Activated naive CD8-positive, alpha-beta T cell treated with anti-CD3 and anti-CD28 coated beads, Interleukin-2, amount 10 ng/mL, durations not matched to agents 7 days and 5 days (primary cell): ENCODE measurements around the gene WDR41. TPM values are rescaled to one million over a fixed set of nuclear protein-coding genes. Genes with fewer than 3 reads are reported as not detected.

Experiments used
- ATAC-seq: fragments of 150-1000 bp; cut with Tn5 transposase; one replicate; pipeline ENCODE4 v1.10.0; 2021; ENCODE audit warnings: low read depth, moderate library complexity
- POLR2A ChIA-PET: fragments of 350-600 bp; sonication (Branson Sonifier 250); formaldehyde crosslinking; loops from one replicate; lab custom pipeline; 2021; ENCODE audit warnings: antibody characterized with exemption; lab: Charles Lee
- DNase-seq: peaks from one replicate; pipeline ENCODE4 v3.0.0; 2021
- H3K27ac Mint-ChIP-seq: one replicate; pipeline ENCODE4 v1.8.0; 2022; ENCODE audit warnings: mild to moderate bottlenecking, mixed read lengths
- H3K27me3 Mint-ChIP-seq: one replicate; pipeline ENCODE4 v1.8.0; 2022; ENCODE audit warnings: mild to moderate bottlenecking, moderate library complexity, mixed read lengths
- H3K36me3 Mint-ChIP-seq: one replicate; pipeline ENCODE4 v1.8.0; 2021; ENCODE audit warnings: mild to moderate bottlenecking, mixed read lengths
- H3K4me1 Mint-ChIP-seq: one replicate; pipeline ENCODE4 v1.8.0; 2021; ENCODE audit warnings: mixed read lengths
- H3K4me3 Mint-ChIP-seq: one replicate; pipeline ENCODE4 v1.8.0; 2022; ENCODE audit warnings: mild to moderate bottlenecking, moderate library complexity, mixed read lengths
- H3K9me3 Mint-ChIP-seq: one replicate; pipeline ENCODE4 v1.8.0; 2021; ENCODE audit warnings: mixed read lengths
- total RNA-seq, 2 experiments: library from RNA; stranded (reverse); gene quantifications; one replicate each; pipeline ENCODE4 v1.2.3, GENCODE V29; 2021

The WDR41 gene
- total RNA-seq, 2 experiments from 2014 or later = 22.4 to 29.2 TPM

DNA sequence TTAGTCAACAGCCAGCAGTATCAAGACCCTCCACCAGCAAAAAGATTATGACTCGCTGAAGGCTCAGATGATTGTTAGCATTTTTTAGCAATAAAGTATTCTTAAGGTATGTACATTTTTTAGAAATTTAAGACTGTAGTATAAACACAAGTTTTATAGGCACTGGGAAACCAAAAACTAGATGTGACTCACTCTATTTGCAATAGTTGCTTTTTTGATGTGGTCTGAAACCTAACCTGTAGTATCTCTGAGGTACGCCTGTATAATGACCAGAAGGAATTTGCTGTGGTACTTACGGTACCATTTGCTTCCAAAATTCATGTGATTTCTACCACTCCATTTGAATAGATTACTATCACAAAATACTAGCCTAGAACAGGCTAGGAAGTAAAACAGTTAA is 60.8 kb downstream of the WDR41 start:
- no peak for DNase-seq
- no peaks in the 10 kb centered on the region for H3K27me3 Mint-ChIP-seq
- H3K9me3 Mint-ChIP-seq = no peaks in the 10 kb centered on the region
- peaks cover 27% of the 10 kb centered on the region for H3K36me3 Mint-ChIP-seq
- ATAC-seq = no peak
- no peak overlapping the region for H3K27ac Mint-ChIP-seq
- peaks cover 10% of the 10 kb centered on the region for H3K4me1 Mint-ChIP-seq
- no peak overlapping the region for H3K4me3 Mint-ChIP-seq
- POLR2A ChIA-PET = no interaction called here

- POLR2A ChIA-PET = no interaction called here
- no peaks in the 10 kb centered on the region for H3K9me3 Mint-ChIP-seq
- DNase-seq (no peak), ATAC-seq (no peak)
- H3K27me3 Mint-ChIP-seq = no peaks in the 10 kb centered on the region
- H3K36me3 Mint-ChIP-seq = peaks cover 27% of the 10 kb centered on the region
- H3K27ac Mint-ChIP-seq = no peak overlapping the region
- no peak overlapping the region for H3K4me3 Mint-ChIP-seq
- H3K4me1 Mint-ChIP-seq = peaks cover 10% of the 10 kb centered on the region
Measured at GRCh38 chr5:77430726-77431125, 61.4 kb downstream of the WDR41 start.

DNA sequence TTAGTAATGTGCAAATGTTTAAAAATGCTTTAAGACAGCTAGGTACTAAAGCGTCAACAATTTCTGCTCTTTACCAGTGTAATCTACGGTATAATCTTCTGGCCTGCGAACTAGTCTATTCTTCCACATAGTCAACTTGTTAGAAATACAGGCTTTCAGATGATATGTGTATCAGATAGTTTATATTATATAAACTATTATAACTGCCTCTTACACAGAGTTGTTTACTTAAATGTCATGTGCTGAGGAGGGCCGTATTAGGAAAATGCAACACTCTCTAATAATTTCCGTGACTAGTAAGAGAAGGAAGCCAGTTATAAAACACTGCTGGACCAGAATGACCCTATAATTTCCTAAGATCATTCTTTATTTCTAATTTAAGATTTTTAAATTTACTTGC is 63.6 kb downstream of the WDR41 start:
- Mint-ChIP-seq H3K9me3 (no peaks in the 10 kb centered on the region), H3K36me3 (peaks cover 21% of the 10 kb centered on the region), H3K27me3 (no peaks in the 10 kb centered on the region), H3K27ac (no peak overlapping the region), H3K4me3 (no peak overlapping the region), H3K4me1 (peaks cover 10% of the 10 kb centered on the region)
- no peak for ATAC-seq
- DNase-seq = no peak
- POLR2A ChIA-PET = no interaction called here

DNA sequence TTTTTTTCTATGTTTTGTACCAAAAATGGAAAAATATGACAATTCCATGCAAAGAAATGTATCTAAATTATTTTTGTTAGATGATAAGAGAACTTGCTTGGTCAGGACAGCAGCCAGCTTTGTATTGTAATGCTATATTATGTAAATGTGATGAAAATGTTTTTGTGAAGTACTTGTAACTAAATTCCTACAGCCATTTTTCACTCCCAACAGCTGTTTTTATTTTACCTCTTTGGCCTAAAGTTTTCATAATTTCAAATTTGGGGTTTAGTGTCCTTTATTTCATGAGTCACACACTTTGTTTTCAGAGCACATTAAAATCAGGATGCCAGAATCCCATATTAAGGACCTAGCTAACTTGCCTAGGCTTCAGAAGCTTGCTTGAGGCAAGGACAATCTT is 64.1 kb downstream of the WDR41 start:
- Mint-ChIP-seq H3K27me3 (no peaks in the 10 kb centered on the region), H3K4me1 (peaks cover 10% of the 10 kb centered on the region), H3K9me3 (no peaks in the 10 kb centered on the region), H3K27ac (no peak overlapping the region), H3K36me3 (peaks cover 19% of the 10 kb centered on the region), H3K4me3 (no peak overlapping the region)
- DNase-seq (no peak), ATAC-seq (no peak)
- POLR2A ChIA-PET = no interaction called here

DNA sequence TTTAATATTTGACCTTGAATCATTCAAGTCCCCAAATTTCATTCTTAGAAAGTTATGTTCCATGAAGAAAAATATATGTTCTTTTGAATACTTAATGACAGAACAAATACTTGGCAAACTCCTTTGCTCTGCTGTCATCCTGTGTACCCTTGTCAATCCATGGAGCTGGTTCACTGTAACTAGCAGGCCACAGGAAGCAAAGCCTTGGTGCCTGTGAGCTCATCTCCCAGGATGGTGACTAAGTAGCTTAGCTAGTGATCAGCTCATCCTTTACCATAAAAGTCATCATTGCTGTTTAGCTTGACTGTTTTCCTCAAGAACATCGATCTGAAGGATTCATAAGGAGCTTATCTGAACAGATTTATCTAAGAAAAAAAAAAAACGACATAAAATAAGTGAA is 65.4 kb downstream of the WDR41 start:
- peaks cover 3% of the 10 kb centered on the region for H3K27me3 Mint-ChIP-seq
- no peak for DNase-seq
- no peak overlapping the region for H3K27ac Mint-ChIP-seq
- ATAC-seq = no peak
- H3K4me3 Mint-ChIP-seq = no peak overlapping the region
- H3K4me1 Mint-ChIP-seq = peaks cover 7% of the 10 kb centered on the region
- no peaks in the 10 kb centered on the region for H3K9me3 Mint-ChIP-seq
- POLR2A ChIA-PET = no interaction called here
- peaks cover 14% of the 10 kb centered on the region for H3K36me3 Mint-ChIP-seq

DNA sequence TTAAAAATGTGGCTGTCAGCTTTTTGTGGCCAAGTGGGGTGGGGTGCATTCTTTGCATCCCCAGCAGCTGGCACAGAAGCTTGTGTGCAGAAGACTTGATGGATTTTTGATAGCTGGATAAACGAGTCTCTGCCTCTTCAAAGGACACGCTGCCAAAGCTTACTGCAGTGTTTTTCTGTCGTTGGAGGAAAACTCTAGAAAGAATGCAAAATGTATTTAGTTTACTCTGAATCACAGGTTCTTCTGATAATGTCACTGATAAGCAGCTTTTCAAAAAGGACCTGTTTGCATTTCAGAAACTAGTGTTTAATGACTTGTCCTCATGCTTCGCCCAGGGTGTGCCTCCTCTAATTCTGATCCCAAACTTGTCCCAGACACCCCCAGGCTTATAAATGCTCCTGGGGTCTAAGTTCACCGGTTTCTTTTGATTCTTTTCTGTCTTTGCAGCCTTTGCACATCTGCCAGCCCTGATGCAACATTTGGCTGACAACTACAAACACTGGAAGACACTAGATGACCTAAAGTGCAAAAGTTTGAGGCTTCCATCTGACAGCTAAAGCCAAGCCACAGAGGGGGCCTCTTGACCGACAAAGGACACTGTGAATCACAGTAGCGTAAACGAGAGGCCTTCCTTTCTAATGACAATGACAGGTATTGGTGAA is 66.0 kb downstream of the WDR41 start:
- no peaks in the 10 kb centered on the region for H3K9me3 Mint-ChIP-seq
- POLR2A ChIA-PET = no interaction called here
- H3K4me1 Mint-ChIP-seq = peaks cover 1% of the 10 kb centered on the region
- H3K27me3 Mint-ChIP-seq = peaks cover 3% of the 10 kb centered on the region
- ATAC-seq (no peak), DNase-seq (no peak)
- peaks cover 14% of the 10 kb centered on the region for H3K36me3 Mint-ChIP-seq
- no peak overlapping the region for H3K27ac Mint-ChIP-seq
- H3K4me3 Mint-ChIP-seq = no peak overlapping the region

- no peak for ATAC-seq
- POLR2A ChIA-PET = no interaction called here
- peaks cover 3% of the 10 kb centered on the region for H3K27me3 Mint-ChIP-seq
- H3K27ac Mint-ChIP-seq = no peak overlapping the region
- DNase-seq = no peak
- H3K4me1 Mint-ChIP-seq = no peaks in the 10 kb centered on the region
- no peak overlapping the region for H3K4me3 Mint-ChIP-seq
- H3K9me3 Mint-ChIP-seq = no peaks in the 10 kb centered on the region
- peaks cover 9% of the 10 kb centered on the region for H3K36me3 Mint-ChIP-seq
Measured at GRCh38 chr5:77425420-77425819, 66.7 kb downstream of the WDR41 start.

- peaks cover 8% of the 10 kb centered on the region for H3K36me3 Mint-ChIP-seq
- H3K9me3 Mint-ChIP-seq = no peaks in the 10 kb centered on the region
- DNase-seq (no peak), ATAC-seq (no peak)
- H3K27ac Mint-ChIP-seq = no peak overlapping the region
- no peaks in the 10 kb centered on the region for H3K4me1 Mint-ChIP-seq
- H3K27me3 Mint-ChIP-seq = peaks cover 3% of the 10 kb centered on the region
- H3K4me3 Mint-ChIP-seq = no peak overlapping the region
- POLR2A ChIA-PET = no interaction called here
Measured at GRCh38 chr5:77424921-77425320, 67.2 kb downstream of the WDR41 start.

- Mint-ChIP-seq H3K27ac (no peak overlapping the region), H3K36me3 (peaks cover 4% of the 10 kb centered on the region), H3K4me1 (no peaks in the 10 kb centered on the region), H3K27me3 (peaks cover 3% of the 10 kb centered on the region), H3K4me3 (no peak overlapping the region), H3K9me3 (no peaks in the 10 kb centered on the region)
- no peak for ATAC-seq
- POLR2A ChIA-PET = no interaction called here
- no peak for DNase-seq
Measured at GRCh38 chr5:77423022-77423750, 68.9 kb downstream of the WDR41 start.

- no peaks in the 10 kb centered on the region for H3K9me3 Mint-ChIP-seq
- no peaks in the 10 kb centered on the region for H3K4me1 Mint-ChIP-seq
- POLR2A ChIA-PET = no interaction called here
- DNase-seq (no peak), ATAC-seq (no peak)
- H3K4me3 Mint-ChIP-seq = no peak overlapping the region
- peaks cover 3% of the 10 kb centered on the region for H3K27me3 Mint-ChIP-seq
- peaks cover 4% of the 10 kb centered on the region for H3K36me3 Mint-ChIP-seq
- H3K27ac Mint-ChIP-seq = no peak overlapping the region
Measured at GRCh38 chr5:77420940-77421339, 71.2 kb downstream of the WDR41 start.

GRCh38 chr5:77419644-77420582 is 72.2 kb downstream of the WDR41 start:
- DNase-seq (no peak), ATAC-seq (no peak)
- Mint-ChIP-seq H3K36me3 (peaks cover 2% of the 10 kb centered on the region), H3K27me3 (peaks cover 3% of the 10 kb centered on the region), H3K27ac (no peak overlapping the region), H3K4me1 (no peaks in the 10 kb centered on the region), H3K9me3 (no peaks in the 10 kb centered on the region), H3K4me3 (no peak overlapping the region)
- POLR2A ChIA-PET = no interaction called here

DNA sequence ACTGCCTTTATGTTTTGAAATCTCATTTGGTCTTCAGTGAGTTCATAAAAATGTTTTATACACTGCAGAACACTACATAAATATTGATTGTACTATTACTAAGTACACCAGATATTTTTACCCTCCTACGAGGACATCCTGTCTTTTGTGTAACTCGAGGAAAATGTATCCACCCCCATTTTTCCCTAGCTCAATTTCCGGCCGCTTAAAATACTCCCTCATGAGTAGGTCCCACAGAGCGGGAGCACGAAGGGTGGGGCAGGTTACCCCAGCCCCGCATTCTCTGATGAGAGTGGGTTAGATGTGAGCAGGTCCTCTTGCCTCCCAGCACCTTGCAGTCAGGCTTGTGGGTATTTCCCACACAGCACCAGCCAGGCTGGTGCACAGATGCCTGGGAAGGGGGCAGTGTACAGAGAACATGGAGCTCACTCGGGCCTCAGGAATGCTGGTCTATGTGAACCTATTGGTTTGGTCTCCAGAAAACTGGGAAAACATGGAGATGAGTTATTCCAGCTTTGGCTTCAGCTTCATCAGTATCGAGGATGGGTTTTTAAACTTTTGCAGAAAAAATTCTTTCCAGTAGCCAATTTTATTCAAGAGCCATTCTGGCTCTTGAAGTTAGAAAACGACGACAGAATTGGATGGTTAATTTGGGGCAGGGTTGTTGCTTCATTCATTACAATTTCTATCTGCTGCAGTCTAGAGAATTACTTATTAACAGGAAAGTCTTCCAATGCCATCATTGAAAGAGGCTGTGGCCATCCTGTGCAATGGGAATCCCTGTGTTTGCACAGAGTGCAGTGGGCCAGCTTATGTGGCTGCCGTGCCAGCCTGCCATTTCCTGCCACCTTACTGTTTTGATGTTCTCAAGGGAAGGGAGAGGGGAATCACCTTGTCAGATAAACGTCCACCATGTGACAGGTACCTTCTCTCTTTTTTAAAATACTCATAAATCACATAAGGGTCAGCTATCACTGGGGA is 73.2 kb downstream of the WDR41 start:
- Mint-ChIP-seq H3K27ac (no peak overlapping the region), H3K4me1 (no peaks in the 10 kb centered on the region), H3K4me3 (no peak overlapping the region)

DNA sequence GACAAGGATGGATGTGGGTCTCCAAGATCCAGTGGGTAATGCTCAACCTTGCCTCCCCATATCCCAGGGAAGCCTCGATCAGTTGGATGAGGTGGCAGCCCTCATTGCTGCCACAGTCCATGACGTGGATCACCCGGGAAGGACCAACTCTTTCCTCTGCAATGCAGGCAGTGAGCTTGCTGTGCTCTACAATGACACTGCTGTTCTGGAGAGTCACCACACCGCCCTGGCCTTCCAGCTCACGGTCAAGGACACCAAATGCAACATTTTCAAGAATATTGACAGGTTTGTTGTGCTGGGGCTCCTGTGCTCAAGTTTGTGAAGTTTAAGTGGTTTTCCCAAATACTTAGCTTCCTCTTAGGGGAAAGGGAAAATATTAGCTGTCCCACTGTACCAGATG is 74.0 kb downstream of the WDR41 start:
- H3K27me3 Mint-ChIP-seq = peaks cover 5% of the 10 kb centered on the region
- DNase-seq (no peak), ATAC-seq (no peak)
- H3K4me3 Mint-ChIP-seq = no peak overlapping the region
- no peak overlapping the region for H3K27ac Mint-ChIP-seq
- H3K9me3 Mint-ChIP-seq = no peaks in the 10 kb centered on the region
- no peaks in the 10 kb centered on the region for H3K36me3 Mint-ChIP-seq
- no peaks in the 10 kb centered on the region for H3K4me1 Mint-ChIP-seq
- POLR2A ChIA-PET = no interaction called here

More for the DNA sequence above, 73.2 kb downstream of the WDR41 start:
- H3K36me3 Mint-ChIP-seq = no peaks in the 10 kb centered on the region
- DNase-seq = no peak
- no peak for ATAC-seq
- H3K27me3 Mint-ChIP-seq = peaks cover 5% of the 10 kb centered on the region
- no peaks in the 10 kb centered on the region for H3K9me3 Mint-ChIP-seq
- POLR2A ChIA-PET = no interaction called here
